ENCODE results near the gene MSRB1.

GRCh38 chr16:1984347-1985225 lies 41.6 kb upstream of the MSRB1 start:
- TF ChIP-seq CTCF (IDR thresholded peaks at IDR 0.05; ENCODE audit: insufficient read depth, low read length, poor library complexity, severe bottlenecking), result no peak
- no peak for TF ChIP-seq EZH2phosphoT487 (conservative IDR thresholded peaks at IDR 0.05; ENCODE audit: low read length)
